ENCODE results near the gene MAML2. TPM values are rescaled to one million over a fixed set of nuclear protein-coding genes. Genes with fewer than 3 reads are reported as not detected.

Gene MAML2
- polyA plus RNA-seq, 1 of the 3 experiments (the other 2 are of a cell fraction), result 20.1 TPM

DNA sequence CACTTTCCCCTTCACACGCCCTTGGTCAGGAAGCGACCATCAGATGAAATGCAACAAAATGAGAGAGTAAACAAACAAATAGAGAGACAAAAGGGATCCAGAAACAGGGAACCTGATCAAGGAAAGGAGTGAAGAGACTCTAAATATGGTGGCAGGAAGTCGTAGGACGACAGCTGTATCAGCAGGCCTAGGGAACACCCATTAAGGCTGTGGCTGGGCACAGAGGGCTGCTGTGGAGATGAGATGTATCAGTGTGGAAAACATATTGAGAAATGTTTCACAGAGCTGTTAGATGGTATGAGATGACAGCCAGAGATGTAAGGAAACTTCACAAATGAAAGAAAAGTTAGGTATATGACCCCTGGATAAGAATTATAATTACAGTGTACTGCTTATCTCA lies 263.3 kb downstream of the MAML2 start:
- H2AFZ ChIP-seq (ENCODE audit: low read depth), result no peak overlapping the region
- ChIA-PET CTCF (interaction anchor here (1.2 kb wide), 1 partner anchor 263 kb away, joined by 4 read pairs; the partner anchor contains the start of gene MAML2), POLR2A (no interaction called here)
- no peak overlapping the region for H3K4me2 ChIP-seq
- 94% methylated on average over 4 of the region's 4 CpGs for WGBS (ENCODE audit: low lambda C conversion rate)
- no peak for DNase-seq
- no peaks in the 10 kb centered on the region for H3K9me2 ChIP-seq
- H3K4me1 ChIP-seq (ENCODE audit: control insufficient read depth in 1 of 2, insufficient read depth in 2 of 2, low read depth in 1 of 2, low read length in 1 of 2), result peaks cover 16 to 28% of the 10 kb centered on the region in 2 experiments
- H3K27me3 ChIP-seq (ENCODE audit: insufficient read depth), result no peaks in the 10 kb centered on the region
- peaks cover 71% of the 10 kb centered on the region; the same call in 1 of the 2 replicates for H3K79me2 ChIP-seq (ENCODE audit: insufficient read depth)
- peaks cover 3 to 9% of the 10 kb centered on the region in 2 experiments for H3K36me3 ChIP-seq (replicated peaks in 1 of 2; ENCODE audit: control insufficient read depth in 1 of 2, insufficient read depth in 2 of 2, low read length in 1 of 2)
- TF ChIP-seq MXI1 (IDR thresholded peaks at IDR 0.05; ENCODE audit: low read depth, low read length) (no peak), ZBTB33 (IDR thresholded peaks at IDR 0.05; ENCODE audit: borderline replicate concordance, low read depth) (no peak)
- TF ChIP-seq, protein P1, sequence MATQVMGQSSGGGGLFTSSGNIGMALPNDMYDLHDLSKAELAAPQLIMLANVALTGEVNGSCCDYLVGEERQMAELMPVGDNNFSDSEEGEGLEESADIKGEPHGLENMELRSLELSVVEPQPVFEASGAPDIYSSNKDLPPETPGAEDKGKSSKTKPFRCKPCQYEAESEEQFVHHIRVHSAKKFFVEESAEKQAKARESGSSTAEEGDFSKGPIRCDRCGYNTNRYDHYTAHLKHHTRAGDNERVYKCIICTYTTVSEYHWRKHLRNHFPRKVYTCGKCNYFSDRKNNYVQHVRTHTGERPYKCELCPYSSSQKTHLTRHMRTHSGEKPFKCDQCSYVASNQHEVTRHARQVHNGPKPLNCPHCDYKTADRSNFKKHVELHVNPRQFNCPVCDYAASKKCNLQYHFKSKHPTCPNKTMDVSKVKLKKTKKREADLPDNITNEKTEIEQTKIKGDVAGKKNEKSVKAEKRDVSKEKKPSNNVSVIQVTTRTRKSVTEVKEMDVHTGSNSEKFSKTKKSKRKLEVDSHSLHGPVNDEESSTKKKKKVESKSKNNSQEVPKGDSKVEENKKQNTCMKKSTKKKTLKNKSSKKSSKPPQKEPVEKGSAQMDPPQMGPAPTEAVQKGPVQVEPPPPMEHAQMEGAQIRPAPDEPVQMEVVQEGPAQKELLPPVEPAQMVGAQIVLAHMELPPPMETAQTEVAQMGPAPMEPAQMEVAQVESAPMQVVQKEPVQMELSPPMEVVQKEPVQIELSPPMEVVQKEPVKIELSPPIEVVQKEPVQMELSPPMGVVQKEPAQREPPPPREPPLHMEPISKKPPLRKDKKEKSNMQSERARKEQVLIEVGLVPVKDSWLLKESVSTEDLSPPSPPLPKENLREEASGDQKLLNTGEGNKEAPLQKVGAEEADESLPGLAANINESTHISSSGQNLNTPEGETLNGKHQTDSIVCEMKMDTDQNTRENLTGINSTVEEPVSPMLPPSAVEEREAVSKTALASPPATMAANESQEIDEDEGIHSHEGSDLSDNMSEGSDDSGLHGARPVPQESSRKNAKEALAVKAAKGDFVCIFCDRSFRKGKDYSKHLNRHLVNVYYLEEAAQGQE (IDR thresholded peaks at IDR 0.05; ENCODE audit: low read depth, low read length), result no peak
- TF ChIP-seq, protein P2, sequence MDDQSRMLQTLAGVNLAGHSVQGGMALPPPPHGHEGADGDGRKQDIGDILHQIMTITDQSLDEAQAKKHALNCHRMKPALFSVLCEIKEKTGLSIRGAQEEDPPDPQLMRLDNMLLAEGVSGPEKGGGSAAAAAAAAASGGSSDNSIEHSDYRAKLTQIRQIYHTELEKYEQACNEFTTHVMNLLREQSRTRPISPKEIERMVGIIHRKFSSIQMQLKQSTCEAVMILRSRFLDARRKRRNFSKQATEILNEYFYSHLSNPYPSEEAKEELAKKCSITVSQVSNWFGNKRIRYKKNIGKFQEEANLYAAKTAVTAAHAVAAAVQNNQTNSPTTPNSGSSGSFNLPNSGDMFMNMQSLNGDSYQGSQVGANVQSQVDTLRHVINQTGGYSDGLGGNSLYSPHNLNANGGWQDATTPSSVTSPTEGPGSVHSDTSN (IDR thresholded peaks at IDR 0.05), result no peak
- H3F3A ChIP-seq (replicated peaks; ENCODE audit: insufficient read depth), result no peaks in the 10 kb centered on the region
- no peaks in the 10 kb centered on the region for H4K20me1 ChIP-seq (ENCODE audit: insufficient read depth)
- H3K9me3 ChIP-seq, result no peaks in the 10 kb centered on the region
- no peak overlapping the region for H3K27ac ChIP-seq (ENCODE audit: low read depth in 2 of 2, low read length in 1 of 2)
- H3K9ac ChIP-seq, result no peak overlapping the region
- H3K4me3 ChIP-seq (ENCODE audit: low read depth in 2 of 2, low read length in 1 of 2), result no peak overlapping the region

GRCh38 chr11:96075532-96075959 lies 267.4 kb downstream of the MAML2 start:
- no peak overlapping the region for H3K4me2 ChIP-seq
- H2AFZ ChIP-seq (ENCODE audit: low read depth), result no peak overlapping the region
- no peak for DNase-seq
- peaks cover 60% of the 10 kb centered on the region for H3K79me2 ChIP-seq (ENCODE audit: insufficient read depth)
- peaks cover 3% of the 10 kb centered on the region for H3F3A ChIP-seq (replicated peaks; ENCODE audit: insufficient read depth)
- no peaks in the 10 kb centered on the region for H3K9me2 ChIP-seq
- H3K4me1 ChIP-seq (ENCODE audit: control insufficient read depth in 1 of 2, insufficient read depth in 2 of 2, low read depth in 1 of 2, low read length in 1 of 2), result peaks cover 24 to 28% of the 10 kb centered on the region in 2 experiments
- 80% methylated on average over 5 of the region's 5 CpGs for WGBS (ENCODE audit: low lambda C conversion rate)
- TF ChIP-seq FOXM1 (IDR thresholded peaks at IDR 0.05; ENCODE audit: low read depth), result no peak
- no peak for TF ChIP-seq POLR2AphosphoS5 (IDR thresholded peaks at IDR 0.05; ENCODE audit: low read depth, low read length)
- no peak for TF ChIP-seq SIN3A (IDR thresholded peaks at IDR 0.05; ENCODE audit: borderline replicate concordance, low read depth, low read length)
- TF ChIP-seq FOSL2 (IDR thresholded peaks at IDR 0.05; ENCODE audit: borderline replicate concordance, low read depth), result no peak
- no peak for TF ChIP-seq GABPA (IDR thresholded peaks at IDR 0.05; ENCODE audit: low read depth)
- no peak for TF ChIP-seq SMC3 (IDR thresholded peaks at IDR 0.05; ENCODE audit: low read depth, low read length)
- TF ChIP-seq MXI1 (IDR thresholded peaks at IDR 0.05; ENCODE audit: low read depth, low read length), result no peak
- H3K27ac ChIP-seq (ENCODE audit: low read depth in 2 of 2, low read length in 1 of 2), result peak overlapping the region; percentile 11 to 67
- H3K27me3 ChIP-seq (ENCODE audit: insufficient read depth), result no peaks in the 10 kb centered on the region
- H3K9ac ChIP-seq, result no peak overlapping the region
- H4K20me1 ChIP-seq (ENCODE audit: insufficient read depth), result no peaks in the 10 kb centered on the region
- H3K36me3 ChIP-seq (replicated peaks in 1 of 2; ENCODE audit: control insufficient read depth in 1 of 2, insufficient read depth in 2 of 2, low read length in 1 of 2), result peaks cover 18 to 19% of the 10 kb centered on the region in 2 experiments
- H3K9me3 ChIP-seq, result no peaks in the 10 kb centered on the region
- ChIA-PET CTCF (interaction anchor here (0.9 to 2.7 kb wide), 3 partner anchors 13 to 268 kb away, joined by 4 to 12 read pairs (median 4); partner anchors contain the start of gene MAML2), POLR2A (no interaction called here)
- H3K4me3 ChIP-seq (ENCODE audit: low read depth in 2 of 2, low read length in 1 of 2), result no peak overlapping the region

Measured in SK-N-SH (cell line).